H1 (cell line): Measurements from ENCODE around the gene YWHAE. TPM values are rescaled to one million over a fixed set of nuclear protein-coding genes. Genes with fewer than 3 reads are reported as not detected.
"Not testable (repeated sequence)": the region's sequence is repeated elsewhere in the genome, so short reads cannot be mapped to it uniquely, and the experiment has no call there.

ENCODE experiments used
- CTCF ChIA-PET: fragments of 300-600 bp; sonication (Branson Sonifier 250); formaldehyde crosslinking; loops from one replicate; lab custom pipeline; 2021; ENCODE audit not compliant: partially characterized antibody; lab: Charles Lee
- POLR2A ChIA-PET: fragments of 300-600 bp; sonication (Branson Sonifier 250); formaldehyde crosslinking; loops from one replicate; lab custom pipeline; 2021; ENCODE audit warnings: inconsistent platforms; ENCODE audit not compliant: partially characterized antibody; lab: Charles Lee
- DNase-seq, 2 experiments: peaks; one replicate each; pipeline versions ENCODE4 v3.0.0 to v3.0.0-alpha.2; 2010 to 2022; ENCODE audit warnings: low spot score in 2 of 2, low read depth in 1 of 2, mixed read lengths in 1 of 2
- FAIRE-seq: peaks from 2 replicates; lab custom pipeline; 2011; peaks lifted over from hg19 to GRCh38; lab: Jason Lieb, UNC
- H2AFZ ChIP-seq: 2 replicates; pipeline ENCODE4 v1.8.1; 2012; ENCODE audit warnings: low read length, inconsistent platforms
- H2AK5ac ChIP-seq: 2 replicates; pipeline ENCODE4 v1.6.1; 2013; ENCODE audit warnings: low read depth, low read length
- H2BK120ac ChIP-seq: replicated peaks from 2 replicates; pipeline ENCODE3; 2013; ENCODE audit warnings: low read depth, low read length, inconsistent platforms
- H2BK12ac ChIP-seq: 2 replicates; pipeline ENCODE4 v1.6.1; 2013; ENCODE audit warnings: low read depth, low read length
- H2BK15ac ChIP-seq: 2 replicates; pipeline ENCODE4 v1.6.1; 2013; ENCODE audit warnings: low read length
- H2BK20ac ChIP-seq: 2 replicates; pipeline ENCODE4 v1.6.1; 2013; ENCODE audit warnings: low read length
- H2BK5ac ChIP-seq: 2 replicates; pipeline ENCODE4 v1.6.1; 2013; ENCODE audit warnings: low read depth, low read length
- H3K14ac ChIP-seq: 2 replicates; pipeline ENCODE4 v1.6.1; 2013; ENCODE audit warnings: inconsistent platforms; ENCODE audit not compliant: insufficient read length
- H3K18ac ChIP-seq: 2 replicates; pipeline ENCODE4 v1.6.1; 2013; ENCODE audit warnings: low read length; ENCODE audit errors: extremely low read depth
- H3K23ac ChIP-seq: 2 replicates; pipeline ENCODE4 v1.6.1; 2013; ENCODE audit warnings: inconsistent platforms; ENCODE audit not compliant: insufficient read length
- H3K23me2 ChIP-seq: 2 replicates; pipeline ENCODE4 v1.6.1; 2013; ENCODE audit warnings: low read depth, low read length
- H3K27ac ChIP-seq: 2 replicates; pipeline ENCODE4 v1.6.1; 2011; ENCODE audit warnings: low read depth, low read length, inconsistent platforms
- H3K27me3 ChIP-seq, 4 experiments: replicated peaks in 1 of 4; 1 replicate in 1 of 4; 2 replicates in 3 of 4; pipeline versions ENCODE4 v1.6.1 to v1.8.1; 2011 to 2013; ENCODE audit warnings: low read length in 3 of 4, mild to moderate bottlenecking in 3 of 4, inconsistent platforms in 2 of 4, mixed read lengths in 2 of 4, moderate library complexity in 1 of 4; ENCODE audit not compliant: control insufficient read depth in 3 of 4, insufficient read depth in 3 of 4; ENCODE audit errors: extremely low read depth in 1 of 4
- H3K36me3 ChIP-seq, 4 experiments: 2 replicates each; pipeline versions ENCODE4 v1.6.1 to v1.8.1; 2011 to 2013; ENCODE audit warnings: mild to moderate bottlenecking in 4 of 4, low read length in 3 of 4, moderate library complexity in 2 of 4, control low read depth in 1 of 4, inconsistent platforms in 1 of 4; ENCODE audit not compliant: insufficient read depth in 4 of 4, control insufficient read depth in 2 of 4
- H3K4ac ChIP-seq: replicated peaks from 2 replicates; pipeline ENCODE3; 2013; ENCODE audit warnings: low read length, low read depth, mixed read lengths, inconsistent platforms; ENCODE audit not compliant: insufficient read length
- H3K4me1 ChIP-seq, 4 experiments: replicated peaks in 1 of 4; 1 replicate in 1 of 4; 2 replicates in 3 of 4; pipeline versions ENCODE4 v1.6.1 to v1.8.1; 2011 to 2013; ENCODE audit warnings: low read length in 3 of 4, inconsistent platforms in 2 of 4, mixed read lengths in 1 of 4; ENCODE audit not compliant: insufficient read depth in 4 of 4, control insufficient read depth in 3 of 4
- H3K4me2 ChIP-seq, 2 experiments: 2 replicates each; pipeline versions ENCODE4 v1.6.1 to v1.8.1; 2011 to 2013; ENCODE audit warnings: low read depth in 2 of 2, low read length in 2 of 2, control low read depth in 1 of 2, inconsistent platforms in 1 of 2, mild to moderate bottlenecking in 1 of 2; ENCODE audit not compliant: insufficient read depth in 1 of 2
- H3K4me3 ChIP-seq, 4 experiments: fragments of 200-600, 300-600 bp in 1 of 4; sonication (generic), shearing (Covaris generic), sonication (Bioruptor Twin) in 1 of 4; 2 replicates each; pipeline versions ENCODE4 v1.5.1 to v1.8.1; 2011 to 2016; ENCODE audit warnings: low read length in 4 of 4, low read depth in 3 of 4, control low read depth in 2 of 4, inconsistent platforms in 2 of 4, mild to moderate bottlenecking in 2 of 4, mixed read lengths in 1 of 4, moderate library complexity in 1 of 4; ENCODE audit not compliant: insufficient read depth in 2 of 4; ENCODE audit errors: extremely low read depth in 1 of 4
- H3K56ac ChIP-seq: replicated peaks from 2 replicates; pipeline ENCODE3; 2013; ENCODE audit warnings: low read depth, mild to moderate bottlenecking, mixed read lengths, low read length, inconsistent platforms; ENCODE audit not compliant: insufficient read length
- H3K79me1 ChIP-seq: 2 replicates; pipeline ENCODE4 v1.6.1; 2013; ENCODE audit warnings: low read depth, low read length, control low read depth
- H3K79me2 ChIP-seq, 2 experiments: 2 replicates each; pipeline versions ENCODE4 v1.6.1 to v1.8.1; 2012 to 2013; ENCODE audit warnings: low read length in 2 of 2, mild to moderate bottlenecking in 2 of 2, inconsistent platforms in 1 of 2; ENCODE audit not compliant: insufficient read depth in 2 of 2, control insufficient read depth in 1 of 2
- H3K9ac ChIP-seq, 4 experiments: replicated peaks in 1 of 4; 1 replicate in 1 of 4; 2 replicates in 3 of 4; pipeline versions ENCODE4 v1.6.1 to v1.8.1; 2011 to 2013; ENCODE audit warnings: low read depth in 3 of 4, low read length in 3 of 4, control low read depth in 2 of 4, mild to moderate bottlenecking in 2 of 4, moderate library complexity in 2 of 4, inconsistent platforms in 1 of 4; ENCODE audit errors: extremely low read depth in 1 of 4
- H3K9me3 ChIP-seq, 2 experiments: 2 replicates each; pipeline versions ENCODE4 v1.6.1 to v1.8.1; 2012 to 2013; ENCODE audit warnings: mild to moderate bottlenecking in 2 of 2, moderate library complexity in 2 of 2, control low read depth in 1 of 2, inconsistent platforms in 1 of 2, low read depth in 1 of 2, low read length in 1 of 2, mixed read lengths in 1 of 2; ENCODE audit not compliant: insufficient read depth in 2 of 2
- H4K20me1 ChIP-seq, 2 experiments: replicated peaks in 1 of 2; 2 replicates each; pipeline versions ENCODE3 to v1.8.1; 2011 to 2013; ENCODE audit warnings: inconsistent platforms in 2 of 2, low read length in 2 of 2, mild to moderate bottlenecking in 1 of 2; ENCODE audit not compliant: insufficient read depth in 2 of 2, control insufficient read depth in 1 of 2
- H4K5ac ChIP-seq: 2 replicates; pipeline ENCODE4 v1.6.1; 2013; ENCODE audit warnings: low read length, low read depth, mixed read lengths, inconsistent platforms; ENCODE audit not compliant: insufficient read length
- H4K8ac ChIP-seq: 2 replicates; pipeline ENCODE4 v1.8.0; 2013; ENCODE audit warnings: mild to moderate bottlenecking, moderate library complexity, low read length, inconsistent platforms; ENCODE audit not compliant: insufficient read depth; ENCODE audit errors: extremely low read depth
- H4K91ac ChIP-seq: replicated peaks from 2 replicates; pipeline ENCODE3; 2013; ENCODE audit warnings: low read length, mixed read lengths, inconsistent platforms; ENCODE audit not compliant: insufficient read length
- BRCA1 ChIP-seq: IDR thresholded peaks from 2 replicates; pipeline ENCODE4 v1.6.1; 2012; ENCODE audit warnings: low read depth, low read length, improper control_type of control experiment
- HDAC2 ChIP-seq, 2 experiments: fragments of 300-600 bp in 1 of 2; sonication (generic) in 1 of 2; IDR thresholded peaks; 2 replicates each; pipeline ENCODE4 v1.6.1; 2011 to 2012; ENCODE audit warnings: low read depth in 2 of 2, low read length in 2 of 2, mild to moderate bottlenecking in 2 of 2, moderate library complexity in 2 of 2, borderline replicate concordance in 1 of 2, inconsistent platforms in 1 of 2
- WGBS, 2 experiments: shearing (Covaris generic) in 1 of 2; methylation state at CpG; one replicate each; pipeline versions ENCODE4 v1.1.6 to v1.1.7; 2013 to 2015; ENCODE audit warnings: low lambda C conversion rate in 2 of 2, mixed read lengths in 2 of 2, inconsistent platforms in 1 of 2, low coverage in 1 of 2, missing lambda C conversion rate in 1 of 2; ENCODE audit not compliant: insufficient replicate concordance in 2 of 2, insufficient coverage in 1 of 2, insufficient read length in 1 of 2; ENCODE audit errors: extremely low coverage in 1 of 2, missing lambda C conversion rate in 1 of 2; 5-methylcytosine and 5-hydroxymethylcytosine counted together
- polyA plus RNA-seq, 7 experiments: library from polyadenylated mRNA; depleted of rRNA in 3 of 7; stranded (reverse) in 5 of 7; unstranded in 2 of 7; fragments of >200 nt in 5 of 7; fragments of 200-250 nt in 2 of 7; gene quantifications; 1 replicate in 5 of 7; 2 replicates in 1 of 7; 4 replicates in 1 of 7; pipeline versions ENCODE4 v1.2.1 to v1.2.3, GENCODE V29; 2011 to 2013; ENCODE audit warnings: missing spikeins in 2 of 7, mixed read lengths in 2 of 7
- total RNA-seq: library from RNA; stranded (reverse); fragmentation: NEBNext Ultra II Directional; extraction: Animal tissue kit (Norgen Biotek cat#: 25700); gene quantifications from 2 replicates; pipeline ENCODE4 v1.2.1, GENCODE V29; 2021

Gene YWHAE
- total and polyA plus RNA-seq, 2 of the 8 experiments (the other 6 are each of a cell fraction or from before 2014, with no cell fraction given) = 559 to 1,186 TPM

DNA sequence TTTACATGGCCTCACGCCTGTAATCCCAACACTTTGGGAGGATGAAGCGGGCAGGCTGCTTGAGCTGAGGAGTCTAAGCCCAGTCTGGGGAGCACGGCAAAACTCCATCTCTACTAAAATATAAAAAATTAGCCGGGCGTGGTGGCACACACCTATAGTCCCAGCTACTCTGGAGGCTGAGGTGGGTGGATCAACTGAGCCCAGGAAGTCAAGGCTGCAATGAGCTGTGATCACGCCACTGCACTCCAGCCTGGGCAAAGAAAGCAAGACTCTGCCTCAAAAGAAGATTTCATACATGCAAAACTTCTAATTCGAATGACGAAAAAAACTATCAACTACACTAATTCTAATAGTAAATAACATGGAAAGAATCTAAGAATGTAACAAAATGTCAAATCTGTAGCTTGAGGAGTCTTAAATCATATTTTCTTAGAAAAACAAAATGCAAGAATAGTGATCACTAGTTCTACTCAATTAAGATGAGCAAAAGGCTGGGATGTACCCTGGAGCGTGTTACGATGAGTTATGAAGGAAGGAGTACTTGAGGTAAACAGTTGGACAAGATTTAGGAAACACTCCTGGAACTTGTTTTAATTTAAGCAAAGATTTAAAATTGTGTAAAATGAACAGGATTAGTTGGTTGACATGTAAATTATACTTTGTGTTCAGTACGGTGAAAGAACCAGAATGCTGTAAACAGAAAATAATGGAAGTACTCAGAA lies 20.7 kb downstream of the YWHAE start (continued):
- TF ChIP-seq HDAC2 (IDR thresholded peaks at IDR 0.05; ENCODE audit: borderline replicate concordance in 1 of 2, low read depth in 2 of 2, low read length in 2 of 2) = no peak
- no peak for TF ChIP-seq BRCA1

DNA sequence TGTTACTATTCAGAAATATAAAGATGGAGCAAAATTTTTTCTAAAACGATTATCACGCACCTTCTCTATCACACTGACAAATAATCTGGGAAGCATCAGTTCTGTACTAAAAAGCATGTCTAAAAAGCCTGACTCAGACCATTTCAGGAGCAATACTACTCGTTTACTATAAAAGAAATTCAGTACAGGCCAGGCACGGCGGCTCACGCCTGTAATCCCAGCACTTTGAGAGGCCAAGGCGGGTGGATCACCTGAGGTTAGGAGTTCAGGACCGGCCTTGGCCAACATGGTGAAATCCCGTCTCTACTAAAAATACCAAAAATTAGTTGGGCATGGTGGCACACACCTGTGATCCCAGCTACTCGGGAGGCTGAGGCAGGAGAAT lies 21.6 kb downstream of the YWHAE start:
- H3K27me3 ChIP-seq, H3K4me2 ChIP-seq, H3K14ac ChIP-seq, H3K79me1 ChIP-seq, FAIRE-seq, H2BK120ac ChIP-seq, H2BK12ac ChIP-seq, H3K9ac ChIP-seq, H3K56ac ChIP-seq, H3K18ac ChIP-seq, H2AK5ac ChIP-seq, H2AFZ ChIP-seq, H4K8ac ChIP-seq, H3K27ac ChIP-seq, H4K91ac ChIP-seq, H3K4ac ChIP-seq, H3K23ac ChIP-seq, H2BK15ac ChIP-seq, H3K4me1 ChIP-seq, H3K4me3 ChIP-seq, H4K5ac ChIP-seq, DNase-seq, H2BK5ac ChIP-seq, H3K23me2 ChIP-seq, H3K9me3 ChIP-seq, H2BK20ac ChIP-seq: not testable (repeated sequence)
- POLR2A ChIA-PET = interaction anchor here (1.2 to 5.9 kb wide), 4 partner anchors 10 to 22 kb away, joined by 4 to 82 read pairs (median 17); partner anchors contain the start of gene YWHAE
- peaks cover 0 to 12% (median 0%) of the 10 kb centered on the region in 4 experiments; a peak in 3 of 8 replicates for H3K36me3 ChIP-seq
- WGBS, 2 experiments = 95% methylated on average over 10 of the region's 10 CpGs; no CpG with 5 or more reads in 1 of the 2 experiments
- H4K20me1 ChIP-seq = peaks cover 53 to 64% of the 10 kb centered on the region in 2 experiments
- CTCF ChIA-PET = interaction anchor here (1.0 to 5.3 kb wide), 3 partner anchors 10 to 17 kb away, joined by 3 to 34 read pairs (median 3); no protein-coding TSS in a partner anchor
- H3K79me2 ChIP-seq = peaks cover 89 to 99% of the 10 kb centered on the region in 2 experiments
